NCI-H1694 (cell line): ENCODE data around the gene EGF.
"Not testable (repeated sequence)": the region's sequence is repeated elsewhere in the genome, so short reads cannot be mapped to it uniquely, and the experiment has no call there.

Experiments used
- DNase-seq: peaks from one replicate; lab custom pipeline; 2025; lab: John Stamatoyannopoulos, UW

Gene EGF

GRCh38 chr4:109914322-109914721, 1.6 kb downstream of the EGF start:
- no peak for DNase-seq

GRCh38 chr4:109915385-109916026, 2.8 kb downstream of the EGF start:
- no peak for DNase-seq

- no peak for DNase-seq
Observed at GRCh38 chr4:109916027-109916409, 3.3 kb downstream of the EGF start.

- DNase-seq: no peak
Observed at GRCh38 chr4:109921384-109921808, 8.7 kb downstream of the EGF start.

GRCh38 chr4:109925396-109925795, 12.7 kb downstream of the EGF start:
- no peak for DNase-seq

GRCh38 chr4:109928327-109929045, 15.8 kb downstream of the EGF start:
- no peak for DNase-seq

- DNase-seq: no peak
Observed at GRCh38 chr4:109930464-109930863, 17.8 kb downstream of the EGF start.

GRCh38 chr4:109930872-109931271, 18.2 kb downstream of the EGF start:
- DNase-seq: no peak

- no peak for DNase-seq
Observed at GRCh38 chr4:109931318-109931717, 18.6 kb downstream of the EGF start.

- DNase-seq: not testable (repeated sequence)
Observed at GRCh38 chr4:109937352-109937751, 24.7 kb downstream of the EGF start.

GRCh38 chr4:109939190-109939589, 26.5 kb downstream of the EGF start:
- no peak for DNase-seq

- DNase-seq: no peak
Observed at GRCh38 chr4:109942292-109942926, 29.7 kb downstream of the EGF start.

GRCh38 chr4:109943745-109944144, 31.1 kb downstream of the EGF start:
- no peak for DNase-seq

- no peak for DNase-seq
Observed at GRCh38 chr4:109944591-109944990, 31.9 kb downstream of the EGF start.

GRCh38 chr4:109945056-109945455, 32.4 kb downstream of the EGF start:
- DNase-seq: no peak

- DNase-seq: no peak
Observed at GRCh38 chr4:109946120-109946519, 33.4 kb downstream of the EGF start.

- DNase-seq: no peak
Observed at GRCh38 chr4:109947457-109947856, 34.8 kb downstream of the EGF start.

GRCh38 chr4:109947918-109948317, 35.2 kb downstream of the EGF start:
- DNase-seq: no peak

GRCh38 chr4:109949099-109949718, 36.5 kb downstream of the EGF start:
- DNase-seq: not testable (repeated sequence)

GRCh38 chr4:109952612-109953011, 39.9 kb downstream of the EGF start:
- DNase-seq: no peak

GRCh38 chr4:109953556-109953955, 40.9 kb downstream of the EGF start:
- no peak for DNase-seq

GRCh38 chr4:109955146-109955545, 42.5 kb downstream of the EGF start:
- DNase-seq: no peak

GRCh38 chr4:109957227-109957626, 44.5 kb downstream of the EGF start:
- DNase-seq: no peak
